GM10266 (cell line): ENCODE measurements around the gene EIF2B1.

Source experiments
- DNase-seq: peaks from one replicate; pipeline ENCODE4 v3.0.0; 2012; ENCODE audit errors: extremely low spot score
- TF ChIP-seq, protein P1 (sequence below): IDR thresholded peaks from 2 replicates; pipeline ENCODE4 v1.5.1; 2012; ENCODE audit warnings: mild to moderate bottlenecking, low read depth; ENCODE audit not compliant: control insufficient read depth, insufficient read depth; ENCODE audit errors: missing control alignments

The EIF2B1 gene

DNA sequence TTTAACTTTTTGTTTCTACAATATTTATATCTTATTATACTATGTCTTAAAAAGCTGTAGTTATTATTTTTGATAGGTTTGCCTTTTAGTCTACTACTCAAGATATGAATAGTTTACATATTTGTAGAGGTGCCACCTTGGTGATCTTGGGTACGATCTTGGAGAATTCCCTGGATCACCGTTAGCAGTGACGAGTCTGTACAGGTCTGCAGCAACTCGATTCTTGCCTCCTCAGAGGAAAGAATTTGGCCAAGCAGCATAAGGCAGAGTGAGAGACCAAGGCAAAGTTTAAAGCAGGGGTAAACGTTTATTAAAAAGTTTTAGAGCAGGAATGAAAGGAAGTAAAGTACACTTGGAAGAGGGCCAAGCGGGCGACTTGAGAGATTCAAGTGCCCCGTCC lies 34.3 kb upstream of the EIF2B1 start:
- TF ChIP-seq, protein P1, sequence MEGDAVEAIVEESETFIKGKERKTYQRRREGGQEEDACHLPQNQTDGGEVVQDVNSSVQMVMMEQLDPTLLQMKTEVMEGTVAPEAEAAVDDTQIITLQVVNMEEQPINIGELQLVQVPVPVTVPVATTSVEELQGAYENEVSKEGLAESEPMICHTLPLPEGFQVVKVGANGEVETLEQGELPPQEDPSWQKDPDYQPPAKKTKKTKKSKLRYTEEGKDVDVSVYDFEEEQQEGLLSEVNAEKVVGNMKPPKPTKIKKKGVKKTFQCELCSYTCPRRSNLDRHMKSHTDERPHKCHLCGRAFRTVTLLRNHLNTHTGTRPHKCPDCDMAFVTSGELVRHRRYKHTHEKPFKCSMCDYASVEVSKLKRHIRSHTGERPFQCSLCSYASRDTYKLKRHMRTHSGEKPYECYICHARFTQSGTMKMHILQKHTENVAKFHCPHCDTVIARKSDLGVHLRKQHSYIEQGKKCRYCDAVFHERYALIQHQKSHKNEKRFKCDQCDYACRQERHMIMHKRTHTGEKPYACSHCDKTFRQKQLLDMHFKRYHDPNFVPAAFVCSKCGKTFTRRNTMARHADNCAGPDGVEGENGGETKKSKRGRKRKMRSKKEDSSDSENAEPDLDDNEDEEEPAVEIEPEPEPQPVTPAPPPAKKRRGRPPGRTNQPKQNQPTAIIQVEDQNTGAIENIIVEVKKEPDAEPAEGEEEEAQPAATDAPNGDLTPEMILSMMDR = no peak
- DNase-seq = no peak

- TF ChIP-seq, protein P1 = no peak
- DNase-seq = no peak
These were observed 26.7 kb upstream of the EIF2B1 start for GRCh38 chr12:123659996-123660727.

GRCh38 chr12:123657211-123657610 lies 23.7 kb upstream of the EIF2B1 start:
- TF ChIP-seq, protein P1 = no peak
- no peak for DNase-seq

- TF ChIP-seq, protein P1 = no peak
- DNase-seq = no peak
These were observed 22.9 kb upstream of the EIF2B1 start for GRCh38 chr12:123656392-123656791.

- TF ChIP-seq, protein P1 = no peak
- peak; percentile 29 for DNase-seq
These were observed 21.9 kb upstream of the EIF2B1 start for GRCh38 chr12:123655420-123655819.

DNA sequence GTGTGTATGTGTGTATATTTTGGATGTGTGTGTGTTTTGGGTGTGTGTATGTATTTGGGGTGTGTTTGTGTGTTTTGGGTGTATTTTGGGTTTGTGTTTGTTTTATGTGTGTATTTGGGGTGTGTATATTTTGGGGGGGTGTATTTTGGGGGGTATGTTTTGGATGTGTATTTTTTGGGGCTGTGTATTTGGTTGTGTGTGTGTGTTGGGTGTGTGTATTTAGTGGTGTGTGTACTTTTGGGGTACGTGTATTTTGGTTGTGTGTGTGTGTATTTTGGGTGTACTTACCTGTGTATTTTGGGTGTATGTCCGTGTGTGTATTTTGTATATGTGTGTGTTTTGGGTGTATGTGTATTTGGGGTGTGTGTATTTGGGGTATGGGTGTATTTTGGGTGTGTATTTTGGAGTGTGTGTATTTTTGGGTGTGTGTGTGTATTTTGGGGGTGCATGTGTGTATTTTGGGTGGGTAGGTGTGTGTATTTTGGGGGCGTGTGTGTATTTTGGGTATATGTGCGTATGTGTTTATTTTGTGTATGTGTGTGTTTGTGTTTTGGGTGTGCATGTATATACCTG lies 20.7 kb upstream of the EIF2B1 start:
- no peak for DNase-seq
- TF ChIP-seq, protein P1 = no peak

GRCh38 chr12:123648401-123648800 lies 14.9 kb upstream of the EIF2B1 start:
- TF ChIP-seq, protein P1 = no peak
- DNase-seq = no peak
